Immature natural killer cell (primary cell): ENCODE results near the gene SAMD10. TPM values are rescaled to one million over a fixed set of nuclear protein-coding genes. Genes with fewer than 3 reads are reported as not detected.
A peak's percentile ranks its signal among the peaks of the same experiment; 100 is the strongest.
"Not testable (repeated sequence)": the region's sequence is repeated elsewhere in the genome, so short reads cannot be mapped to it uniquely, and the experiment has no call there.

Experiments
- DNase-seq, 3 donors: peaks; one replicate each; pipeline ENCODE4 v3.0.0; 2022; ENCODE audit warnings: mixed read lengths in 1 of 3
- H3K27ac Mint-ChIP-seq, 6 donors: one replicate each; pipeline ENCODE4 v1.8.0; 2020; ENCODE audit warnings: mixed read lengths in 6 of 6, mild to moderate bottlenecking in 5 of 6, inconsistent platforms in 4 of 6, moderate library complexity in 3 of 6
- H3K27me3 Mint-ChIP-seq, 3 donors: one replicate each; pipeline ENCODE4 v1.8.0; 2020 to 2021; ENCODE audit warnings: low read depth in 3 of 3, mild to moderate bottlenecking in 3 of 3, mixed read lengths in 3 of 3, moderate library complexity in 3 of 3, inconsistent platforms in 1 of 3
- H3K36me3 Mint-ChIP-seq, 3 donors: one replicate each; pipeline ENCODE4 v1.8.0; 2020; ENCODE audit warnings: mixed read lengths in 3 of 3, inconsistent platforms in 2 of 3, mild to moderate bottlenecking in 2 of 3
- H3K4me1 Mint-ChIP-seq, 2 donors: one replicate each; pipeline ENCODE4 v1.8.0; 2020; ENCODE audit warnings: inconsistent platforms in 2 of 2, mild to moderate bottlenecking in 2 of 2, mixed read lengths in 2 of 2, moderate library complexity in 1 of 2
- H3K4me3 Mint-ChIP-seq, 5 donors: one replicate each; pipeline ENCODE4 v1.8.0; 2020; ENCODE audit warnings: mild to moderate bottlenecking in 5 of 5, mixed read lengths in 5 of 5, inconsistent platforms in 3 of 5, moderate library complexity in 3 of 5
- H3K9me3 Mint-ChIP-seq, 6 donors: one replicate each; pipeline ENCODE4 v1.8.0; 2020; ENCODE audit warnings: mild to moderate bottlenecking in 6 of 6, mixed read lengths in 6 of 6, inconsistent platforms in 4 of 6, moderate library complexity in 3 of 6
- polyA plus RNA-seq, 3 donors: library from polyadenylated mRNA; unstranded; fragments of 300-500 nt; fragmentation: Illumina TruSeq; gene quantifications; one replicate each; pipeline ENCODE4 v1.2.3, GENCODE V29; 2021

SAMD10 gene
- polyA plus RNA-seq, 3 donors from 2014 or later, result 6.5 to 13.2 (median 8.5) TPM

GRCh38 chr20:63931735-63932134 is 47.7 kb downstream of the SAMD10 start:
- Mint-ChIP-seq H3K27me3 (no peaks in the 10 kb centered on the region), H3K4me3 (no peak overlapping the region), H3K36me3 (peaks cover 0 to 28% (median 8%) of the 10 kb centered on the region in 3 donors), H3K4me1 (peaks cover 9 to 26% of the 10 kb centered on the region in 2 donors), H3K9me3 (no peaks in the 10 kb centered on the region), H3K27ac (peak overlapping the region in 1 of 6 donors; percentile 40)
- DNase-seq, result no peak

DNA sequence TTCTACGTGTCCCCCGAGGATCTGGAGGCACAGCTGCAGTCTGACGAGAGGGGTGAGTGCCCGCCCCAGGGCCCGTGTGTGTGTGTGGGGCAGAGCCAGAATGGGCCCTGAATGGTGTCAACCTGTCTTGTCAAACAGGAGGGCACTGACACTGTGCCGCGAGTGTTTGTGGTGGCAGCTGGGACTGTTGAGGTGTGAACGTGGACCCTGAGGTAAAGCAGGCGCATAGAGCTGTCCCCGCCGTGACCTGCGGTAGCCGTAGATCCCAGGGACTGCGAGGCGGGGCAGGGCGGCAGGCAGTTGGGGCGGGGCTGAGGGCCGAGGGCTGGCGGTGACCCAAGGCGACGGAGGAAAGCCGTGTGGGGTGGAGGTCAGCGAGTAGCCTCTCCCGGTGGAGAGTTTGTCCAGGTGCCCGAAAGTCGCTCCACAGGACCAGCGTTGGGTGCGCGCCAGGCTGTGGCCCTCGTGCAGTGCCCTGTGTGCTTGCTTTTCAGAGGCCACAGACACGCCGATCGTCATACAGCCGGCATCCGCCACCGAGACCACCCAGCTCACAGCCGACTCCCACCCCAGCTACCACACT is 48.4 kb downstream of the SAMD10 start:
- DNase-seq, result no peak
- no peak overlapping the region for H3K4me3 Mint-ChIP-seq
- H3K9me3 Mint-ChIP-seq, result no peaks in the 10 kb centered on the region
- H3K27me3 Mint-ChIP-seq, result no peaks in the 10 kb centered on the region
- peaks cover 3 to 28% (median 7%) of the 10 kb centered on the region in 3 donors for H3K36me3 Mint-ChIP-seq
- peaks cover 14 to 30% of the 10 kb centered on the region in 2 donors for H3K4me1 Mint-ChIP-seq
- H3K27ac Mint-ChIP-seq, result peak overlapping the region in 1 of 6 donors; percentile 17

GRCh38 chr20:63929473-63929883 is 50.0 kb downstream of the SAMD10 start:
- not testable (repeated sequence) for DNase-seq, H3K27me3 Mint-ChIP-seq, H3K27ac Mint-ChIP-seq, H3K9me3 Mint-ChIP-seq, H3K4me3 Mint-ChIP-seq
- Mint-ChIP-seq H3K4me1 (peaks cover 16 to 29% of the 10 kb centered on the region in 2 donors), H3K36me3 (peaks cover 0 to 23% (median 3%) of the 10 kb centered on the region in 3 donors)

DNA sequence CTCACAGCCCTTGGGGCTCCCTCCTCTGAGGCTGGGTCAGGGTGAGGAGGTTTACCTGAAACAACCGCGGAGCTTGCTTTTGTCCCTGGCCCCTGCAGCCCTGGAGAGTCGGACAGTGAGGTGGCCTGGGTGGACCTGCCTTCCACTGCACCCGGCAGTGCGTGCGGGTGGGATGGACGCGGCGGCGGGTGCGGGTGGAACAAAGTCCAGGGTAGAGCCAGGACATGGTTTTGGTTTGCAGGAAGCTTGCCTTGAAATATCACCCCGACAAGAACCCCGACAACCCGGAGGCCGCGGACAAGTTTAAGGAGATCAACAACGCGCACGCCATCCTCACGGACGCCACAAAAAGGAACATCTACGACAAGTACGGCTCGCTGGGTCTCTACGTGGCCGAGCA is 50.4 kb downstream of the SAMD10 start:
- Mint-ChIP-seq H3K27ac (no peak overlapping the region), H3K27me3 (peaks cover 0 to 2% (median 0%) of the 10 kb centered on the region in 3 donors), H3K4me3 (no peak overlapping the region), H3K4me1 (peaks cover 17 to 27% of the 10 kb centered on the region in 2 donors), H3K9me3 (no peaks in the 10 kb centered on the region), H3K36me3 (peaks cover 0 to 23% (median 3%) of the 10 kb centered on the region in 3 donors)
- no peak for DNase-seq

DNA sequence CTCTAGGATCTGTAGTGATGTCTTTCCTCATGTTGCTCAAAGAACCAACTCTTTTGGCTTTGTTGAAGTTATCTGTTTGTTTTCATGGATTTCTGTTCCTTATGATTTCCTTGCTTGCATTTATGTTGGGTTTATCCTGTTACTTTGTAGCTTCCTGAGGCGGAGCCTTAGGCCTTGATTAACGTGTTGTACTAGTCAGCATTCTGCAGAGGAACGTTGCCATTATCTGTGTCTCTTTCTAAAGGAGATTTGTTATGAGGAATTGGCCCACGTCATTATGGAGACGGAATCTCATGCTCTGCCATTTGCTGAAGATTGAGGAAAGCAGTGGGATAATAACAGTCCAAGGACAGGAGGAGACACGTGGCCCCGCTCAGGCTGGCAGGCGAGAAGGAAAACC is 53.1 kb downstream of the SAMD10 start:
- no peaks in the 10 kb centered on the region for H3K9me3 Mint-ChIP-seq
- DNase-seq, result no peak
- H3K4me1 Mint-ChIP-seq, result peaks cover 17 to 32% of the 10 kb centered on the region in 2 donors
- H3K36me3 Mint-ChIP-seq, result peaks cover 0 to 18% (median 3%) of the 10 kb centered on the region in 3 donors
- no peak overlapping the region for H3K4me3 Mint-ChIP-seq
- peak overlapping the region in 1 of 6 donors; percentile 51 for H3K27ac Mint-ChIP-seq
- peaks cover 0 to 2% (median 0%) of the 10 kb centered on the region in 3 donors for H3K27me3 Mint-ChIP-seq

GRCh38 chr20:63924241-63924640 is 55.2 kb downstream of the SAMD10 start:
- peaks cover 0 to 2% (median 0%) of the 10 kb centered on the region in 3 donors for H3K27me3 Mint-ChIP-seq
- no peak overlapping the region for H3K27ac Mint-ChIP-seq
- peaks cover 0 to 13% (median 3%) of the 10 kb centered on the region in 3 donors for H3K36me3 Mint-ChIP-seq
- peaks cover 17 to 32% of the 10 kb centered on the region in 2 donors for H3K4me1 Mint-ChIP-seq
- no peaks in the 10 kb centered on the region for H3K9me3 Mint-ChIP-seq
- H3K4me3 Mint-ChIP-seq, result no peak overlapping the region
- DNase-seq, result no peak

Other genes with a start within 250 kb of the SAMD10 start
- 100 to 1,000 TPM; 177 to 227 (median 180) TPM for gene LIME1, start 243.0 kb downstream of the SAMD10 start, polyA plus RNA-seq
- gene SLC2A4RG, start 239.9 kb downstream of the SAMD10 start, polyA plus RNA-seq, result 1 to 10 TPM; 1.5 to 3.6 (median 3.2) TPM
- gene ZBTB46, start 148.4 kb downstream of the SAMD10 start, polyA plus RNA-seq, result under 1 TPM; 0.16 to 0.32 (median 0.32) TPM
- gene ABHD16B, start 118.1 kb downstream of the SAMD10 start, polyA plus RNA-seq, result under 1 TPM in 1 of 3 donors, not detected in 2; 0.34 TPM
- 10 to 100 TPM; 67.5 to 90.8 (median 79.3) TPM for gene TPD52L2, start 114.4 kb downstream of the SAMD10 start, polyA plus RNA-seq
- gene DNAJC5, start 84.5 kb downstream of the SAMD10 start, polyA plus RNA-seq, result 1 to 10 TPM; 1.4 to 8.2 (median 2.9) TPM
- gene UCKL1, start 23.2 kb downstream of the SAMD10 start, polyA plus RNA-seq, result 10 to 100 TPM; 19.3 to 35.5 (median 30.8) TPM
- under 1 TPM in 2 of 3 donors, not detected in 1; 0.36 to 0.63 TPM for gene ZNF512B, start 9.7 kb downstream of the SAMD10 start, polyA plus RNA-seq
- 10 to 100 TPM; 52.6 to 94.4 (median 63.1) TPM for gene PRPF6, start 1.5 kb upstream of the SAMD10 start, polyA plus RNA-seq
- not detected for gene C20orf204, start 56.5 kb upstream of the SAMD10 start, polyA plus RNA-seq
- gene SOX18, start 70.0 kb upstream of the SAMD10 start, polyA plus RNA-seq, result not detected
- gene TCEA2, start 83.6 kb upstream of the SAMD10 start, polyA plus RNA-seq, result 10 to 100 TPM; 18.9 to 26.6 (median 24.1) TPM
- 100 to 1,000 TPM; 124 to 171 (median 132) TPM for gene RGS19, start 99.9 kb upstream of the SAMD10 start, polyA plus RNA-seq
- 1 to 10 TPM in 1 of 3 donors, under 1 TPM in 2; 0.48 to 1.3 (median 0.73) TPM for gene OPRL1, start 100.4 kb upstream of the SAMD10 start, polyA plus RNA-seq
- gene LKAAEAR1, start 104.8 kb upstream of the SAMD10 start, polyA plus RNA-seq, result not detected
- gene NPBWR2, start 127.9 kb upstream of the SAMD10 start, polyA plus RNA-seq, result not detected
- gene MYT1, start 184.8 kb upstream of the SAMD10 start, polyA plus RNA-seq, result not detected